A549 (cell line): ENCODE results near the gene EIF1AD. TPM values are rescaled to one million over a fixed set of nuclear protein-coding genes. Genes with fewer than 3 reads are reported as not detected.

Experiments
- ATAC-seq, 2 experiments: fragments of 200-7000 bp in 1 of 2; fragments of >200 bp in 1 of 2; cut with Nextera tagmentation in 1 of 2; cut with Tn5 transposase in 1 of 2; 3 replicates each; pipeline versions ENCODE4 v1.8.0 to v1.9.1; 2018 to 2020; ENCODE audit warnings: mild to moderate bottlenecking in 1 of 2, moderate library complexity in 1 of 2
- CTCF ChIA-PET: fragments of 300-600 bp; sonication (Branson Sonifier 250); formaldehyde crosslinking; extraction: SDS; loops from one replicate; lab custom pipeline; 2021; ENCODE audit warnings: antibody characterized with exemption, inconsistent platforms; lab: Yijun Ruan, JAX
- POLR2A ChIA-PET: fragments of 350-600 bp; formaldehyde crosslinking; extraction: SDS; loops from one replicate; lab custom pipeline; 2021; ENCODE audit warnings: antibody characterized with exemption, inconsistent platforms; lab: Yijun Ruan, JAX
- DNase-seq, 2 experiments: peaks; one replicate each; pipeline versions ENCODE4 v3.0.0 to v3.0.0-alpha.2; 2011 to 2016; ENCODE audit warnings: low read depth in 1 of 2, low spot score in 1 of 2
- FAIRE-seq: peaks from 2 replicates; lab custom pipeline; 2011; peaks lifted over from hg19 to GRCh38; lab: Jason Lieb, UNC
- H3K27ac ChIP-seq, 2 experiments: fragments of >200 bp; sonication (Bioruptor Twin); formaldehyde crosslinking; 3 replicates each; pipeline ENCODE4 v1.5.1; 2016 to 2017
- H3K4me1 ChIP-seq: fragments of >200 bp; sonication (Bioruptor Twin); formaldehyde crosslinking; 3 replicates; pipeline ENCODE4 v1.6.1; 2016
- H3K4me2 ChIP-seq: fragments of >200 bp; sonication (Bioruptor Twin); formaldehyde crosslinking; 3 replicates; pipeline ENCODE4 v1.6.1; 2016
- H3K4me3 ChIP-seq: fragments of >200 bp; sonication (Bioruptor Twin); formaldehyde crosslinking; 3 replicates; pipeline ENCODE4 v1.5.1; 2016
- H3K9me3 ChIP-seq: fragments of >200 bp; sonication (Bioruptor Twin); formaldehyde crosslinking; 3 replicates; pipeline ENCODE4 v1.6.1; 2016
- BHLHE40 ChIP-seq: IDR thresholded peaks from 2 replicates; pipeline ENCODE4 v1.6.1; 2012; ENCODE audit warnings: low read depth, low read length, inconsistent platforms
- CBX8 ChIP-seq: fragments of 200-600 bp; sonication (generic); IDR thresholded peaks from 2 replicates; pipeline ENCODE4 v1.6.1; 2016
- CHD2 ChIP-seq: fragments of 150-350 bp; IDR thresholded peaks from 2 replicates; pipeline ENCODE4 v1.6.1; 2014; ENCODE audit warnings: low read length; ENCODE audit not compliant: partially characterized antibody
- CHD4 ChIP-seq: fragments of 200-600 bp; sonication (generic); IDR thresholded peaks from 2 replicates; pipeline ENCODE4 v1.6.1; 2016; ENCODE audit warnings: antibody characterized with exemption, mild to moderate bottlenecking, borderline replicate concordance
- EHF ChIP-seq: fragments of 250-450 bp; sonication (Bioruptor Pico); IDR thresholded peaks from 2 replicates; pipeline ENCODE4 v1.5.0; 2020; ENCODE audit warnings: mild to moderate bottlenecking
- ESRRA ChIP-seq: fragments of 150-350 bp; IDR thresholded peaks from 2 replicates; pipeline ENCODE4 v1.6.1; 2014; ENCODE audit warnings: mild to moderate bottlenecking, low read length, borderline replicate concordance
- HEYL ChIP-seq: fragments of 250-450 bp; sonication (Bioruptor Pico); IDR thresholded peaks from 2 replicates; pipeline ENCODE4 v1.8.0; 2021; ENCODE audit warnings: mild to moderate bottlenecking, moderate library complexity
- JUN ChIP-seq, 2 experiments: fragments of >200 bp; sonication (Bioruptor Twin); formaldehyde crosslinking; IDR thresholded peaks; 2 replicates in 1 of 2; 3 replicates in 1 of 2; pipeline ENCODE4 v1.6.1; 2016 to 2017
- JUNB ChIP-seq: fragments of >200 bp; sonication (Bioruptor Twin); formaldehyde crosslinking; IDR thresholded peaks from 2 replicates; pipeline ENCODE4 v1.6.1; 2016
- MAFK ChIP-seq: fragments of 450-650 bp; IDR thresholded peaks from 2 replicates; pipeline ENCODE4 v1.6.1; 2014; ENCODE audit not compliant: partially characterized antibody
- MYC ChIP-seq: IDR thresholded peaks from 2 replicates; pipeline ENCODE4 v1.6.1; 2012; ENCODE audit warnings: mild to moderate bottlenecking, inconsistent platforms, low read length, improper control_type of control experiment, borderline replicate concordance
- NPAS2 ChIP-seq: fragments of 250-450 bp; sonication (Bioruptor Pico); IDR thresholded peaks from 2 replicates; pipeline ENCODE4 v1.8.0; 2022; ENCODE audit warnings: mild to moderate bottlenecking, moderate library complexity, borderline replicate concordance
- NR3C1 ChIP-seq: fragments of >200 bp; sonication (Bioruptor Twin); formaldehyde crosslinking; IDR thresholded peaks from 3 replicates; pipeline ENCODE4 v1.6.1; 2017
- RAD21 ChIP-seq, 2 experiments: fragments of >200 bp in 1 of 2; sonication (Bioruptor Twin) in 1 of 2; formaldehyde crosslinking in 1 of 2; IDR thresholded peaks in 1 of 2; conservative IDR thresholded peaks in 1 of 2; 2 replicates in 1 of 2; 3 replicates in 1 of 2; pipeline ENCODE4 v1.6.1; 2012 to 2018; ENCODE audit warnings: inconsistent platforms in 1 of 2
- RCOR1 ChIP-seq: fragments of 150-350 bp; IDR thresholded peaks from 2 replicates; pipeline ENCODE4 v1.6.1; 2014; ENCODE audit warnings: antibody characterized with exemption, low read length, low read depth
- REST ChIP-seq: fragments of 200-600 bp; sonication (generic); IDR thresholded peaks from 2 replicates; pipeline ENCODE4 v1.6.1; 2016; ENCODE audit warnings: antibody characterized with exemption, mild to moderate bottlenecking, moderate library complexity
- RNF2 ChIP-seq: fragments of 200-600 bp; sonication (generic); IDR thresholded peaks from 2 replicates; pipeline ENCODE4 v1.6.1; 2016; ENCODE audit warnings: low read depth, mild to moderate bottlenecking, antibody characterized with exemption, moderate library complexity, borderline replicate concordance
- SMC3 ChIP-seq: fragments of >200 bp; sonication (Bioruptor Twin); formaldehyde crosslinking; IDR thresholded peaks from 3 replicates; pipeline ENCODE4 v1.6.1; 2018; ENCODE audit warnings: inconsistent platforms
- TP53 ChIP-seq: fragments of 250-450 bp; sonication (Bioruptor Pico); IDR thresholded peaks from 2 replicates; pipeline ENCODE4 v1.5.0; 2021; ENCODE audit warnings: mild to moderate bottlenecking, moderate library complexity
- ZC3H11A ChIP-seq: fragments of 450-650 bp; IDR thresholded peaks from 2 replicates; pipeline ENCODE4 v1.6.1; 2014; ENCODE audit warnings: antibody characterized with exemption, mild to moderate bottlenecking
- ZFP36 ChIP-seq: fragments of 450-650 bp; IDR thresholded peaks from 2 replicates; pipeline ENCODE4 v1.6.1; 2014; ENCODE audit warnings: borderline replicate concordance; ENCODE audit not compliant: partially characterized antibody
- ZNF302 ChIP-seq: fragments of 250-450 bp; sonication (Bioruptor Pico); IDR thresholded peaks from 2 replicates; pipeline ENCODE4 v1.9.0; 2021; ENCODE audit warnings: inconsistent platforms, mild to moderate bottlenecking, moderate library complexity
- ZSCAN20 ChIP-seq: fragments of 250-450 bp; sonication (Bioruptor Pico); IDR thresholded peaks from 2 replicates; pipeline ENCODE4 v1.8.0; 2022; ENCODE audit warnings: mild to moderate bottlenecking, moderate library complexity
- WGBS: methylation state at CpG from one replicate; pipeline ENCODE4 v1.1.6; 2017; ENCODE audit errors: missing lambda C conversion rate; 5-methylcytosine and 5-hydroxymethylcytosine counted together
- polyA plus RNA-seq, 4 experiments: library from polyadenylated mRNA; depleted of rRNA in 3 of 4; stranded (reverse); fragments of >200 nt; fragmentation: RNase III in 1 of 4; extraction: RNeasy Plus Mini Kit Qiagen cat#74134 plus additional on column Dnase treatment in 1 of 4; gene quantifications; 2 replicates in 3 of 4; 3 replicates in 1 of 4; pipeline ENCODE4 v1.2.3, GENCODE V29; 2011 to 2017
- TF ChIP-seq, protein P1 (sequence below): fragments of >200 bp; sonication (Bioruptor Twin); formaldehyde crosslinking; IDR thresholded peaks from 3 replicates; pipeline ENCODE4 v1.5.1; 2016
- TF ChIP-seq, protein P2 (sequence below): fragments of 250-450 bp; sonication (Bioruptor Pico); IDR thresholded peaks from 2 replicates; pipeline ENCODE4 v1.5.0; 2020; ENCODE audit warnings: low read depth, mild to moderate bottlenecking, moderate library complexity
- TF ChIP-seq, protein P3 (sequence below): IDR thresholded peaks from 2 replicates; pipeline ENCODE4 v1.6.1; 2012; ENCODE audit warnings: low read depth, borderline replicate concordance
- TF ChIP-seq, protein P4 (sequence below): fragments of >200 bp; sonication (Bioruptor Twin); formaldehyde crosslinking; IDR thresholded peaks from 2 replicates; pipeline ENCODE4 v1.6.1; 2016

EIF1AD gene
- polyA plus RNA-seq, 2 of the 4 experiments (the other 2 are of a cell fraction) = 38.6 to 41.0 TPM

- TF ChIP-seq, protein P1, sequence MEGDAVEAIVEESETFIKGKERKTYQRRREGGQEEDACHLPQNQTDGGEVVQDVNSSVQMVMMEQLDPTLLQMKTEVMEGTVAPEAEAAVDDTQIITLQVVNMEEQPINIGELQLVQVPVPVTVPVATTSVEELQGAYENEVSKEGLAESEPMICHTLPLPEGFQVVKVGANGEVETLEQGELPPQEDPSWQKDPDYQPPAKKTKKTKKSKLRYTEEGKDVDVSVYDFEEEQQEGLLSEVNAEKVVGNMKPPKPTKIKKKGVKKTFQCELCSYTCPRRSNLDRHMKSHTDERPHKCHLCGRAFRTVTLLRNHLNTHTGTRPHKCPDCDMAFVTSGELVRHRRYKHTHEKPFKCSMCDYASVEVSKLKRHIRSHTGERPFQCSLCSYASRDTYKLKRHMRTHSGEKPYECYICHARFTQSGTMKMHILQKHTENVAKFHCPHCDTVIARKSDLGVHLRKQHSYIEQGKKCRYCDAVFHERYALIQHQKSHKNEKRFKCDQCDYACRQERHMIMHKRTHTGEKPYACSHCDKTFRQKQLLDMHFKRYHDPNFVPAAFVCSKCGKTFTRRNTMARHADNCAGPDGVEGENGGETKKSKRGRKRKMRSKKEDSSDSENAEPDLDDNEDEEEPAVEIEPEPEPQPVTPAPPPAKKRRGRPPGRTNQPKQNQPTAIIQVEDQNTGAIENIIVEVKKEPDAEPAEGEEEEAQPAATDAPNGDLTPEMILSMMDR = no peak
- no peak for TF ChIP-seq MYC
- TF ChIP-seq, protein P2, sequence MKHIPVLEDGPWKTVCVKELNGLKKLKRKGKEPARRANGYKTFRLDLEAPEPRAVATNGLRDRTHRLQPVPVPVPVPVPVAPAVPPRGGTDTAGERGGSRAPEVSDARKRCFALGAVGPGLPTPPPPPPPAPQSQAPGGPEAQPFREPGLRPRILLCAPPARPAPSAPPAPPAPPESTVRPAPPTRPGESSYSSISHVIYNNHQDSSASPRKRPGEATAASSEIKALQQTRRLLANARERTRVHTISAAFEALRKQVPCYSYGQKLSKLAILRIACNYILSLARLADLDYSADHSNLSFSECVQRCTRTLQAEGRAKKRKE (CRISPR knock-in tag) = no peak
- no peak for TF ChIP-seq CHD2
- TF ChIP-seq RCOR1 = no peak
- TF ChIP-seq ZC3H11A = no peak
- no peak for TF ChIP-seq MAFK
- TF ChIP-seq JUN (IDR thresholded peaks at IDR 0.05) = no peak
- TF ChIP-seq JUNB = no peak
- no peak for TF ChIP-seq NR3C1
These were observed 15.4 kb upstream of the EIF1AD start (continued) for GRCh38 chr11:66017321-66017720.

GRCh38 chr11:66016793-66017177, 14.8 kb upstream of the EIF1AD start:
- ATAC-seq (no peak), FAIRE-seq (no peak), DNase-seq (no peak)
- Histone ChIP-seq H3K4me2 (no peak overlapping the region), H3K4me1 (peaks cover 24% of the 10 kb centered on the region), H3K4me3 (no peak overlapping the region), H3K27ac (no peak overlapping the region), H3K9me3 (no peaks in the 10 kb centered on the region)
- ChIA-PET POLR2A (no interaction called here), CTCF (interaction anchor here (0.9 kb wide), 1 partner anchor 52 kb away, joined by 4 read pairs; no protein-coding TSS in a partner anchor)
- 82% methylated on average over 10 of the region's 10 CpGs for WGBS
- TF ChIP-seq, protein P1 = no peak
- TF ChIP-seq RNF2 = no peak
- TF ChIP-seq NPAS2 (CRISPR knock-in tag) = no peak
- TF ChIP-seq RAD21 (conservative IDR thresholded peaks at IDR 0.05 in 1 of 2, IDR thresholded peaks at IDR 0.05 in 1 of 2) = no peak
- no peak for TF ChIP-seq BHLHE40
- TF ChIP-seq REST = no peak
- TF ChIP-seq, protein P3, sequence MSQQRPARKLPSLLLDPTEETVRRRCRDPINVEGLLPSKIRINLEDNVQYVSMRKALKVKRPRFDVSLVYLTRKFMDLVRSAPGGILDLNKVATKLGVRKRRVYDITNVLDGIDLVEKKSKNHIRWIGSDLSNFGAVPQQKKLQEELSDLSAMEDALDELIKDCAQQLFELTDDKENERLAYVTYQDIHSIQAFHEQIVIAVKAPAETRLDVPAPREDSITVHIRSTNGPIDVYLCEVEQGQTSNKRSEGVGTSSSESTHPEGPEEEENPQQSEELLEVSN = no peak
- TF ChIP-seq EHF (CRISPR knock-in tag) = no peak
- no peak for TF ChIP-seq JUN (IDR thresholded peaks at IDR 0.05)
- no peak for TF ChIP-seq ZFP36
- TF ChIP-seq MAFK = no peak
- TF ChIP-seq ESRRA = no peak
- TF ChIP-seq SMC3 = no peak
- no peak for TF ChIP-seq ZSCAN20 (CRISPR knock-in tag)
- no peak for TF ChIP-seq ZNF302 (CRISPR knock-in tag)
- no peak for TF ChIP-seq CBX8
- TF ChIP-seq TP53 (CRISPR knock-in tag) = no peak
- no peak for TF ChIP-seq CHD4
- TF ChIP-seq HEYL (CRISPR knock-in tag) = no peak
- TF ChIP-seq, protein P4, sequence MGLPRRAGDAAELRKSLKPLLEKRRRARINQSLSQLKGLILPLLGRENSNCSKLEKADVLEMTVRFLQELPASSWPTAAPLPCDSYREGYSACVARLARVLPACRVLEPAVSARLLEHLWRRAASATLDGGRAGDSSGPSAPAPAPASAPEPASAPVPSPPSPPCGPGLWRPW = no peak
